K562 (cell line): ENCODE measurements around the gene SFMBT2. TPM values are rescaled to one million over a fixed set of nuclear protein-coding genes. Genes with fewer than 3 reads are reported as not detected.

Experiments
- ATAC-seq: fragments of 200-7000 bp; cut with Tn5 transposase; 3 replicates; pipeline ENCODE4 v1.9.1; 2020; ENCODE audit warnings: moderate library complexity
- BruUV-seq: library from RNA; stranded (reverse); fragments of 400-500 nt; replicated peaks from 2 replicates; lab custom pipeline; 2021; lab: Mats Ljungman, UMichigan
- CTCF ChIA-PET: fragments of 300-600 bp; formaldehyde crosslinking; extraction: SDS; loops from one replicate; lab custom pipeline; 2021; ENCODE audit warnings: low intra/inter-chr PET ratio; lab: Yijun Ruan, JAX
- POLR2A ChIA-PET: fragments of 300-600, 350-650 bp; sonication (Branson Sonifier 250); formaldehyde crosslinking; extraction: SDS; loops from one replicate; lab custom pipeline; 2021; ENCODE audit warnings: antibody characterized with exemption, inconsistent platforms; lab: Yijun Ruan, JAX
- DNase-seq, 4 experiments: peaks; one replicate each; pipeline versions ENCODE4 v3.0.0 to v3.0.0-alpha.2; 2011 to 2018; ENCODE audit warnings: low spot score in 3 of 4, mixed read lengths in 3 of 4; ENCODE audit errors: extremely low read depth in 1 of 4
- FAIRE-seq: peaks from 2 replicates; lab custom pipeline; 2011; peaks lifted over from hg19 to GRCh38; lab: Jason Lieb, UNC
- H2AFZ ChIP-seq: 2 replicates; pipeline ENCODE4 v1.6.0; 2011; ENCODE audit warnings: low read depth, low read length, control low read depth, inconsistent platforms
- H3K27ac ChIP-seq: fragments of 200-600 bp; 3 replicates; pipeline ENCODE4 v1.8.0; 2011; ENCODE audit warnings: low read depth, mild to moderate bottlenecking, control low read depth, inconsistent platforms, low read length, moderate library complexity, mixed read lengths; ENCODE audit errors: extremely low read depth
- H3K27me3 ChIP-seq, 2 experiments: fragments of 300-600 bp in 1 of 2; 2 replicates in 1 of 2; 3 replicates in 1 of 2; pipeline versions ENCODE4 v1.6.0 to v1.8.0; 2011; ENCODE audit warnings: inconsistent platforms in 2 of 2, low read length in 2 of 2, mild to moderate bottlenecking in 1 of 2, mixed read lengths in 1 of 2, moderate library complexity in 1 of 2; ENCODE audit not compliant: control insufficient read depth in 2 of 2, insufficient read depth in 2 of 2
- H3K36me3 ChIP-seq: fragments of 300-600 bp; 3 replicates; pipeline ENCODE4 v1.8.0; 2011; ENCODE audit warnings: mild to moderate bottlenecking, low read length, inconsistent platforms; ENCODE audit not compliant: control insufficient read depth, insufficient read depth
- H3K4me1 ChIP-seq, 2 experiments: fragments of 200-600 bp in 1 of 2; replicated peaks in 1 of 2; 2 replicates in 1 of 2; 3 replicates in 1 of 2; pipeline versions ENCODE4 v1.5.1 to v1.8.0; 2011; ENCODE audit warnings: inconsistent platforms in 2 of 2, low read length in 2 of 2, mild to moderate bottlenecking in 1 of 2, mixed read lengths in 1 of 2, moderate library complexity in 1 of 2; ENCODE audit not compliant: control insufficient read depth in 2 of 2, insufficient read depth in 2 of 2
- H3K4me2 ChIP-seq: 2 replicates; pipeline ENCODE4 v1.6.1; 2011; ENCODE audit warnings: low read length, control low read depth, inconsistent platforms, mixed read lengths; ENCODE audit not compliant: insufficient read depth
- H3K4me3 ChIP-seq: fragments of 200-600 bp; sonication (generic), shearing (Covaris generic); 2 replicates; pipeline ENCODE4 v1.5.1; 2016; ENCODE audit warnings: control low read depth, inconsistent platforms
- H3K79me2 ChIP-seq: fragments of 200-600 bp; 3 replicates; pipeline ENCODE4 v1.8.0; 2011; ENCODE audit warnings: low read length, inconsistent platforms; ENCODE audit not compliant: control insufficient read depth, insufficient read depth
- H3K9ac ChIP-seq, 2 experiments: 2 replicates each; pipeline versions ENCODE4 v1.6.0 to v1.6.1; 2011; ENCODE audit warnings: low read depth in 2 of 2, low read length in 2 of 2, control low read depth in 1 of 2, inconsistent platforms in 1 of 2, mild to moderate bottlenecking in 1 of 2, mixed read lengths in 1 of 2; ENCODE audit not compliant: insufficient read depth in 1 of 2
- H3K9me1 ChIP-seq: one replicate; pipeline ENCODE4 v1.6.0; 2011; ENCODE audit warnings: inconsistent platforms, mild to moderate bottlenecking, low read length, moderate library complexity; ENCODE audit not compliant: control insufficient read depth, insufficient read depth
- H3K9me3 ChIP-seq: replicated peaks from 2 replicates; pipeline ENCODE4 v1.5.1; 2011; ENCODE audit warnings: low read depth, low read length, inconsistent platforms; ENCODE audit not compliant: control insufficient read depth, insufficient read depth
- H4K20me1 ChIP-seq: replicated peaks from 2 replicates; pipeline ENCODE4 v1.6.1; 2011; ENCODE audit warnings: low read length, inconsistent platforms, mixed read lengths; ENCODE audit not compliant: control insufficient read depth, insufficient read depth
- SAFB ChIP-seq: fragments of 200-400 bp; formaldehyde crosslinking; IDR thresholded peaks from 2 replicates; pipeline ENCODE4 v1.6.1; 2017; ENCODE audit warnings: low read depth, low read length, borderline replicate concordance
- ZNF347 ChIP-seq: fragments of 450-650 bp; formaldehyde crosslinking; IDR thresholded peaks from 2 replicates; pipeline ENCODE4 v1.4.0; 2020; ENCODE audit warnings: low read depth, mild to moderate bottlenecking, moderate library complexity
- WGBS: fragments of 100-300 bp; shearing (Covaris generic); methylation state at CpG from one replicate; pipeline ENCODE4 v1.1.6; 2016; ENCODE audit warnings: low coverage, mixed read lengths; ENCODE audit not compliant: insufficient coverage; ENCODE audit errors: missing lambda C conversion rate; 5-methylcytosine and 5-hydroxymethylcytosine counted together
- in situ Hi-C: fragments of 300-500 bp; cut with MboI; formaldehyde crosslinking; loops from 4 replicates; pipeline ENCODE4 v1.15.0; 2018; ENCODE audit warnings: inconsistent platforms, mixed read lengths
- intact Hi-C: fragments of 100-400 bp; cut with micrococcal nuclease; formaldehyde crosslinking; loops from 2 replicates; pipeline ENCODE4 v1.14.2; 2022
- polyA plus RNA-seq, 8 experiments: library from polyadenylated mRNA; depleted of rRNA in 4 of 8; stranded (reverse) in 5 of 8; unstranded in 3 of 8; fragments of >200 nt; fragmentation: Nextera tagmentation in 2 of 8; fragmentation: Illumina TruSeq in 1 of 8; extraction: Ambion mirVana in 2 of 8; extraction: Trizol in 1 of 8; gene quantifications; 2 replicates each; pipeline versions ENCODE4 v1.2.1 to v1.2.3, GENCODE V29; 2011 to 2014; ENCODE audit warnings: inconsistent platforms in 1 of 8, missing spikeins in 1 of 8
- total RNA-seq, 7 experiments: library from RNA; depleted of rRNA in 6 of 7; stranded (reverse); fragments of >200 nt in 6 of 7; fragmentation: Illumina TruSeq in 2 of 7; extraction: Trizol in 2 of 7; gene quantifications; 2 replicates each; pipeline versions ENCODE4 v1.2.1 to v1.2.3, GENCODE V29; 2011 to 2021; ENCODE audit warnings: low replicate concordance in 1 of 7
- TF ChIP-seq, protein P1 (sequence below): sonication (generic); formaldehyde crosslinking; IDR thresholded peaks from 2 replicates; pipeline ENCODE4 v1.8.1; 2023; ENCODE audit warnings: mild to moderate bottlenecking, missing genetic modification reagents

The SFMBT2 gene
- total and polyA plus RNA-seq, 9 of the 15 experiments (the other 6 are each of a cell fraction or from before 2014, with no cell fraction given): 1.2 to 13.6 (median 7.6) TPM

DNA sequence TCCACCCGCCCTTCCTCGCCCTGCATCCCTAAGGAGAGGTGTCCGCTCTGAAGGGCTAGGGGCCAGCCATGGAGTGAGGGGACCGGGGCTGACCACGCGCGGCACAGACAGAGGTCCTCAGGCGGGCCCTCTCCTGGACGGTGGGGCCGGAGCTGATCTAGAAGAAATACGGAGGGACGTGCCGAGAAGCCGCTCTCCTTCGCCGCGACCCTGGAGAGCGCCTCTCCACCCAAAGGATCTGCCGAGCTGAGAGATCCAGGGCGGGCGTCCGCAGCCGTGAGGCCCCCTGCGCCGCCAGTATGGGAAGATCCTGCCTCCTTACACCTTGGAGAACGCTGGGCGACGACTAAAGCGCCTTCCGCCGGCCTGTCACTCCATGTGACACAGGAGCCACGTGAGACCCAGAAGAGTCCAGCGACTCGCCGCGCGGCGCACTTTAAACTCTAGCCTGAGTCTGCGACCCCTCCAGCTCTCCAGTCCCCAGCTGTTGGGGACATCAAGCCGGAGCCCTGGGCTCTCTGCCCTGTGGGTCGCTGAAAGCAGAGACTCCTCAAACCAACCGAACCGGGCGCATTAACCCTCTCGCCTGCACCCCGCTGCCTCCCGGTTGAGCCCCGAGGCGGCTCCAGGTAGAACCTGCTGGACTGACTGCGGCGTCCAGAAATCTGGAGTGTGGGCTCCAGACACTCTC, 1.5 kb upstream of the SFMBT2 start:
- CTCF ChIA-PET: no interaction called here
- Histone ChIP-seq H3K9me3 (no peaks in the 10 kb centered on the region; the same call in 1 of the 2 replicates), H3K4me3 (no peak overlapping the region), H3K4me1 (peaks cover 8 to 30% of the 10 kb centered on the region in 2 experiments), H3K79me2 (peaks cover 35% of the 10 kb centered on the region), H3K9me1 (no peaks in the 10 kb centered on the region), H3K9ac (no peak overlapping the region), H3K4me2 (no peak overlapping the region), H2AFZ (no peak overlapping the region), H3K27me3 (no peaks in the 10 kb centered on the region), H4K20me1 (no peaks in the 10 kb centered on the region)
- DNase-seq (no peak), ATAC-seq (no peak), FAIRE-seq (no peak)
- intact Hi-C loops: no loop called here
- 93% methylated on average over 33 of the region's 51 CpGs for WGBS
- TF ChIP-seq ZNF347 (CRISPR knock-in tag) (no peak), SAFB (no peak)
- TF ChIP-seq, protein P1, sequence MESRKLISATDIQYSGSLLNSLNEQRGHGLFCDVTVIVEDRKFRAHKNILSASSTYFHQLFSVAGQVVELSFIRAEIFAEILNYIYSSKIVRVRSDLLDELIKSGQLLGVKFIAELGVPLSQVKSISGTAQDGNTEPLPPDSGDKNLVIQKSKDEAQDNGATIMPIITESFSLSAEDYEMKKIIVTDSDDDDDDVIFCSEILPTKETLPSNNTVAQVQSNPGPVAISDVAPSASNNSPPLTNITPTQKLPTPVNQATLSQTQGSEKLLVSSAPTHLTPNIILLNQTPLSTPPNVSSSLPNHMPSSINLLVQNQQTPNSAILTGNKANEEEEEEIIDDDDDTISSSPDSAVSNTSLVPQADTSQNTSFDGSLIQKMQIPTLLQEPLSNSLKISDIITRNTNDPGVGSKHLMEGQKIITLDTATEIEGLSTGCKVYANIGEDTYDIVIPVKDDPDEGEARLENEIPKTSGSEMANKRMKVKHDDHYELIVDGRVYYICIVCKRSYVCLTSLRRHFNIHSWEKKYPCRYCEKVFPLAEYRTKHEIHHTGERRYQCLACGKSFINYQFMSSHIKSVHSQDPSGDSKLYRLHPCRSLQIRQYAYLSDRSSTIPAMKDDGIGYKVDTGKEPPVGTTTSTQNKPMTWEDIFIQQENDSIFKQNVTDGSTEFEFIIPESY (CRISPR knock-in tag): peak; percentile 57; the same call in 1 of the 2 replicates
- TF ChIP-seq, all 486 proteins: peak for 1
- no TSS peak for BruUV-seq
- Histone ChIP-seq H3K36me3 (no peaks in the 10 kb centered on the region), H3K27ac (no peak overlapping the region)
- in situ Hi-C loops: loop anchor here (25.0 kb wide), 1 partner anchor 725 kb away; no protein-coding TSS in a partner anchor
- POLR2A ChIA-PET: no interaction called here
